Erythroblast (primary cell): ENCODE data around the gene CAPSL.

Source experiments
- GATA1 ChIP-seq: IDR thresholded peaks from 2 replicates; pipeline ENCODE4 v1.6.1; 2011; ENCODE audit warnings: low read depth, mild to moderate bottlenecking, control low read depth, low read length, moderate library complexity
- POLR2A ChIP-seq: IDR thresholded peaks from 2 replicates; pipeline ENCODE4 v1.6.1; 2011; ENCODE audit warnings: mild to moderate bottlenecking, low read length

DNA sequence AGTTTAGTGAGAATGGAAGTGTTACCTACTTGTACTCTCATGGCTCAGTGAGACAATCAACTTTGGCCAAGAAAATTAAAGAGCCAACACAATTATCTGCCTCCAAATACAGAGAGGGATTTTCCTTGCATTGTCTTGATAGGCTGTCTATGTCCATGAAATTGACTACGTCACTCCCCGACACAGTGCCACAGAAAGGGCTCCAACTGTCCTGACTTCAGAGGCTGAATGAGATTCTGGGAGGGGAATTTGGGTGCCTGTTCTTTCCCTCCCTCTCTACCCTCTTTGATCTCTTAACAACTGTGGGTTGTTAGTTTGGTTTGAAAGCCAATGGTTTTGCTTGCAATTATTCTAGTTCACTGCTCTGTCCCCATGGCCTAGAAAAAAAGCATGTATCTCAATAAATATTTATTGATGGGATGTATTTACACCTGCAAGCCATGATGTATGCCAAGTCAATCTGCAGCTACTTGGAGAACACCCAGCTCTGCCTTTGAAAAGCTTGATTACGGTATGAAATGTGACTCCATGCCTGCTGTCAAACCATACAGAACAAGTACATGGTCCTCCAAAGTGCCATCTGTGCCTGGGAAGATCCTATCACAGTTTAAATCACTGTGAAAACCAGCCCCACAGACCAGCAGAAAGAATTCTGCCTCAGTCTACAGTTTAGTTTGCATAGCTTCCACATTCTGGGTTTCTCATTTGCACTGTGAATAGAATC, 37.3 kb downstream of the CAPSL start:
- no peak for TF ChIP-seq POLR2A
- TF ChIP-seq GATA1 = no peak
